HG03025 (cell line): Measurements from ENCODE around the gene MYRF.

ENCODE experiments used
- ATAC-seq: cut with Tn5 transposase; IDR thresholded peaks from one replicate; pipeline ENCODE4 v1.9.1; 2021; ENCODE audit warnings: mild to moderate bottlenecking, moderate library complexity; ENCODE audit not compliant: unreplicated experiment, low FRiP score

MYRF gene

GRCh38 chr11:61836193-61836592 is 83.8 kb downstream of the MYRF start:
- ATAC-seq: no peak

GRCh38 chr11:61837411-61838005 is 85.1 kb downstream of the MYRF start:
- no peak for ATAC-seq
